Small intestine (tissue), 7 donors: ENCODE data around the gene CCT4. TPM values are rescaled to one million over a fixed set of nuclear protein-coding genes. Genes with fewer than 3 reads are reported as not detected.
"Not testable (repeated sequence)": the region's sequence is repeated elsewhere in the genome, so short reads cannot be mapped to it uniquely, and the experiment has no call there.

Source experiments
- DNase-seq, 2 donors: peaks; one replicate each; pipeline versions ENCODE4 v3.0.0 to v3.0.0-alpha.2; 2013
- FAIRE-seq: peaks from 2 replicates; lab custom pipeline; 2012; peaks lifted over from hg19 to GRCh38; lab: Jason Lieb, UNC
- H3K27ac ChIP-seq, 3 donors: one replicate each; pipeline ENCODE4 v1.5.1; 2013; ENCODE audit warnings: low read length in 2 of 3, mild to moderate bottlenecking in 2 of 3, control low read depth in 1 of 3, inconsistent platforms in 1 of 3, low read depth in 1 of 3, moderate library complexity in 1 of 3
- H3K27me3 ChIP-seq, 3 donors: one replicate each; pipeline ENCODE4 v1.6.1; 2013; ENCODE audit warnings: low read length in 3 of 3, inconsistent platforms in 1 of 3; ENCODE audit not compliant: control insufficient read depth in 3 of 3, insufficient read depth in 3 of 3
- H3K36me3 ChIP-seq, 3 donors: one replicate each; pipeline ENCODE4 v1.6.1; 2013; ENCODE audit warnings: low read length in 3 of 3, inconsistent platforms in 1 of 3, low read depth in 1 of 3, mild to moderate bottlenecking in 1 of 3, moderate library complexity in 1 of 3; ENCODE audit not compliant: control insufficient read depth in 3 of 3, insufficient read depth in 2 of 3
- H3K4me1 ChIP-seq, 3 donors: one replicate each; pipeline ENCODE4 v1.6.1; 2013; ENCODE audit warnings: low read length in 2 of 3, inconsistent platforms in 1 of 3, low read depth in 1 of 3, mild to moderate bottlenecking in 1 of 3, moderate library complexity in 1 of 3; ENCODE audit not compliant: control insufficient read depth in 3 of 3, insufficient read depth in 2 of 3
- H3K4me3 ChIP-seq, 3 donors: one replicate each; pipeline ENCODE4 v1.5.1; 2013; ENCODE audit warnings: low read length in 3 of 3, control low read depth in 1 of 3, inconsistent platforms in 1 of 3, low read depth in 1 of 3, mild to moderate bottlenecking in 1 of 3, moderate library complexity in 1 of 3
- H3K9me3 ChIP-seq, 2 donors: one replicate each; pipeline ENCODE4 v1.6.1; 2013; ENCODE audit warnings: low read depth in 1 of 2, low read length in 1 of 2; ENCODE audit not compliant: control insufficient read depth in 2 of 2, insufficient read depth in 1 of 2
- WGBS, 3 donors: extraction: QIAGEN DNeasy Blood & Tissue Kit; methylation state at CpG; one replicate each; pipeline ENCODE4 v1.1.7; 2013; 5-methylcytosine and 5-hydroxymethylcytosine counted together
- polyA plus RNA-seq, 4 donors: library from polyadenylated mRNA; stranded (reverse) in 3 of 4; unstranded in 1 of 4; fragments of 200-250 nt in 3 of 4; fragments of 120-200 nt in 1 of 4; gene quantifications; one replicate each; pipeline versions ENCODE4 v1.2.1 to v1.2.3, GENCODE V29; 2013
- donor health status: healthy with polysubstance abuse.
- donor health status: control.
- donor health status: control.
- donor health status: Bipolar disorder and iron deficiency.
- donor health status: healthy.

The CCT4 gene
- polyA plus RNA-seq, 4 donors, result 36.9 to 115 (median 72.3) TPM

- Histone ChIP-seq H3K9me3 (no peaks in the 10 kb centered on the region), H3K4me1 (no peaks in the 10 kb centered on the region), H3K27ac (no peak overlapping the region), H3K27me3 (no peaks in the 10 kb centered on the region), H3K36me3 (no peaks in the 10 kb centered on the region), H3K4me3 (no peak overlapping the region)
- FAIRE-seq (no peak), DNase-seq (no peak)
- WGBS, 3 donors, result 11 to 30% (median 16%) methylated on average over 2 of the region's 2 CpGs
These were observed 10.4 kb upstream of the CCT4 start for GRCh38 chr2:61898810-61899209.

GRCh38 chr2:61887717-61888266, 664 bp downstream of the CCT4 start:
- no peaks in the 10 kb centered on the region for H3K9me3 ChIP-seq
- H3K4me3 ChIP-seq, result peak overlapping the region; percentile 63 to 93 (median 89)
- no peak for FAIRE-seq
- peaks cover 2 to 5% (median 2%) of the 10 kb centered on the region in 3 donors for H3K4me1 ChIP-seq
- peak in 1 of 2 donors; percentile 21 for DNase-seq
- H3K36me3 ChIP-seq, result peaks cover 3 to 28% (median 3%) of the 10 kb centered on the region in 3 donors
- H3K27me3 ChIP-seq, result no peaks in the 10 kb centered on the region
- peak overlapping the region; percentile 80 to 100 (median 97) for H3K27ac ChIP-seq
- 0 to 1% (median 0%) methylated on average over 18 of the region's 18 CpGs for WGBS, 3 donors

- H3K4me1 ChIP-seq, result peaks cover 2 to 5% (median 2%) of the 10 kb centered on the region in 3 donors
- H3K27ac ChIP-seq, result no peak overlapping the region
- DNase-seq, result no peak
- no peaks in the 10 kb centered on the region for H3K9me3 ChIP-seq
- no peak overlapping the region for H3K4me3 ChIP-seq
- WGBS, 3 donors, result 83 to 87% (median 83%) methylated on average over 18 of the region's 18 CpGs
- no peak for FAIRE-seq
- H3K36me3 ChIP-seq, result peaks cover 4 to 41% (median 6%) of the 10 kb centered on the region in 3 donors
- H3K27me3 ChIP-seq, result no peaks in the 10 kb centered on the region
These were observed 2.4 kb downstream of the CCT4 start for GRCh38 chr2:61885896-61886603.

- H3K9me3 ChIP-seq, result no peaks in the 10 kb centered on the region
- no peak overlapping the region for H3K4me3 ChIP-seq
- DNase-seq, result no peak
- peaks cover 9 to 56% (median 9%) of the 10 kb centered on the region in 3 donors for H3K36me3 ChIP-seq
- H3K4me1 ChIP-seq, result peaks cover 0 to 2% (median 2%) of the 10 kb centered on the region in 3 donors
- H3K27me3 ChIP-seq, result no peaks in the 10 kb centered on the region
- WGBS, 3 donors, result 93 to 95% (median 93%) methylated on average over 5 of the region's 5 CpGs
- H3K27ac ChIP-seq, result no peak overlapping the region
- FAIRE-seq, result no peak
These were observed 5.6 kb downstream of the CCT4 start for GRCh38 chr2:61882850-61883249.

DNA sequence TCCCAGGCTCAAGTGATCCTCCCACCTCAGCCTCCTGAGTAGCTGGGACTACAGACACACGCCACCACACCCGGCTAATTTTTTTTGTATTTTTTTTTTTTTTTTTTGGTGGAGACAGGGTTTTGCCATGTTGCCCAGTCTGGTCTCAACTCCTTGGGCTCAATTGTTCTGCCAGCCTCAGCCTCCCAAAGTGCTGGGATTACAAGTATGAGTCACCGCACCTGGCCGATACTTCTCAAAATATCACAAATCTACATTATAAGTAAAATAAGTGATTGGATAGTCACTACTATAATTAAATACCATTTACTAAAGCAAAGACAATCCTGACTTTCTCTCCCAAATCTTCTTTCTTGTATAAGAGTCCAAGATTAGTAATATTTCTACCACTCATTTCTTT, 9.1 kb downstream of the CCT4 start:
- not testable (repeated sequence) for H3K4me3 ChIP-seq, H3K27ac ChIP-seq, H3K9me3 ChIP-seq, DNase-seq, H3K4me1 ChIP-seq, FAIRE-seq, H3K27me3 ChIP-seq
- H3K36me3 ChIP-seq, result peaks cover 12 to 48% (median 14%) of the 10 kb centered on the region in 3 donors
- 90 to 98% (median 95%) methylated on average over 4 of the region's 4 CpGs for WGBS, 3 donors

DNA sequence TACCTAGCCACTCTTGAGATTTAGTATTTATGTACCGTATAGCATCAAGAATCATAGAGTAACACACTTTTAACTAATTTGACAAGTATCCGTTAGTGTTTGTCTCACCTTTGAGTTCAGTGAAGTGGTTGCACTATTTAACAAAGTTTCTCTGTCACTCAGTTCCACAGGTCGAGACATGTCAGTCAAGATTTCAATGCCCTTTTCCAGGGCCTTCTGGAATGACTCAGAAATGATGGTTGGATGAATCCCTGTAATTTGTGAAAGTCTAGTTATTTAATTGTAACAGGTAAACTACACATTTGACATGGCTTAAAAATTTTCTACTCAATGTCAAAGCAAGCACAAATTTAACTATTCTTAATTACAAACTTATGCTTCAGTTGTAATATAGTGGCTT, 9.7 kb downstream of the CCT4 start:
- Histone ChIP-seq H3K27me3 (no peaks in the 10 kb centered on the region), H3K27ac (no peak overlapping the region), H3K4me3 (no peak overlapping the region), H3K36me3 (peaks cover 12 to 49% (median 14%) of the 10 kb centered on the region in 3 donors), H3K4me1 (no peaks in the 10 kb centered on the region), H3K9me3 (no peaks in the 10 kb centered on the region)
- FAIRE-seq (no peak), DNase-seq (no peak)
- 94 to 96% (median 96%) methylated on average over 3 of the region's 3 CpGs for WGBS, 3 donors

- WGBS, 3 donors, result 95 to 98% (median 97%) methylated on average over 4 of the region's 4 CpGs
- no peaks in the 10 kb centered on the region for H3K4me1 ChIP-seq
- no peak for FAIRE-seq
- peaks cover 10 to 49% (median 10%) of the 10 kb centered on the region in 3 donors for H3K36me3 ChIP-seq
- no peak overlapping the region for H3K27ac ChIP-seq
- H3K4me3 ChIP-seq, result no peak overlapping the region
- H3K27me3 ChIP-seq, result no peaks in the 10 kb centered on the region
- H3K9me3 ChIP-seq, result no peaks in the 10 kb centered on the region
- no peak for DNase-seq
These were observed 10.7 kb downstream of the CCT4 start for GRCh38 chr2:61877571-61878245.

- DNase-seq, result no peak
- H3K9me3 ChIP-seq, result no peaks in the 10 kb centered on the region
- no peaks in the 10 kb centered on the region for H3K27me3 ChIP-seq
- no peak overlapping the region for H3K4me3 ChIP-seq
- H3K36me3 ChIP-seq, result peaks cover 12 to 44% (median 14%) of the 10 kb centered on the region in 3 donors
- FAIRE-seq, result no peak
- H3K27ac ChIP-seq, result no peak overlapping the region
- H3K4me1 ChIP-seq, result no peaks in the 10 kb centered on the region
- WGBS, 3 donors, result 89 to 97% (median 91%) methylated on average over 1 of the region's 1 CpG
These were observed 12.1 kb downstream of the CCT4 start for GRCh38 chr2:61876400-61876799.
